Testis (tissue), 3 donors: ENCODE results near the gene ZNF148. TPM values are rescaled to one million over a fixed set of nuclear protein-coding genes. Genes with fewer than 3 reads are reported as not detected.

Source experiments
- DNase-seq: peaks from one replicate; pipeline ENCODE4 v3.0.0-alpha.2; 2019
- H3K27ac ChIP-seq, 2 donors: fragments of 200-600 bp; sonication (generic); one replicate each; pipeline ENCODE4 v1.5.1; 2019
- H3K27me3 ChIP-seq: fragments of 200-600 bp; sonication (generic); one replicate; pipeline ENCODE4 v1.5.1; 2019
- H3K36me3 ChIP-seq: fragments of 200-600 bp; sonication (generic); one replicate; pipeline ENCODE4 v1.5.1; 2017; ENCODE audit warnings: low read depth; ENCODE audit errors: missing control alignments
- H3K4me1 ChIP-seq: fragments of 200-600 bp; sonication (generic); one replicate; pipeline ENCODE4 v1.5.1; 2019
- H3K4me3 ChIP-seq, 2 donors: fragments of 200-600 bp; sonication (generic); one replicate each; pipeline ENCODE4 v1.5.1; 2017 to 2019
- H3K9me3 ChIP-seq: fragments of 200-600 bp; sonication (generic); one replicate; pipeline ENCODE4 v1.5.1; 2017
- POLR2A ChIP-seq: fragments of 450-650 bp; IDR thresholded peaks from one replicate; pipeline ENCODE4 v1.6.1; 2017; ENCODE audit warnings: antibody characterized with exemption, mild to moderate bottlenecking, moderate library complexity
- WGBS, 2 donors: methylation state at CpG; one replicate each; pipeline ENCODE4 v1.1.5; 2018; 5-methylcytosine and 5-hydroxymethylcytosine counted together
- intact Hi-C: fragments of 100-400 bp; cut with DNase I; formaldehyde crosslinking; loops from one replicate; pipeline ENCODE4 v1.15.1; 2023; ENCODE audit warnings: low total_unique reads
- polyA plus RNA-seq: library from polyadenylated mRNA; stranded (reverse); fragments of 350-450 nt; fragmentation: Illumina TruSeq; extraction: RNeasy Lipid Tissue Mini Kit (QIAGEN cat#74804); gene quantifications from one replicate; pipeline ENCODE4 v1.2.3, GENCODE V29; 2014; ENCODE audit warnings: low read depth, low replicate concordance; ENCODE audit not compliant: insufficient read depth
- total RNA-seq, 2 donors: library from RNA; depleted of rRNA; stranded (reverse); fragments of >200 nt; gene quantifications; one replicate each; pipeline ENCODE4 v1.2.3, GENCODE V29; 2016
- TF ChIP-seq, protein P1 (sequence below), 3 experiments: fragments of 450-650 bp in 2 of 3; fragments of 200-600 bp in 1 of 3; sonication (generic) in 1 of 3; IDR thresholded peaks; one replicate each; pipeline ENCODE4 v1.5.1; 2016 to 2019; ENCODE audit warnings: antibody characterized with exemption in 3 of 3, mild to moderate bottlenecking in 2 of 3, moderate library complexity in 1 of 3

ZNF148 gene
- total and polyA plus RNA-seq, 3 donors from 2014 or later = 17.6 to 33.6 (median 29.7) TPM

DNA sequence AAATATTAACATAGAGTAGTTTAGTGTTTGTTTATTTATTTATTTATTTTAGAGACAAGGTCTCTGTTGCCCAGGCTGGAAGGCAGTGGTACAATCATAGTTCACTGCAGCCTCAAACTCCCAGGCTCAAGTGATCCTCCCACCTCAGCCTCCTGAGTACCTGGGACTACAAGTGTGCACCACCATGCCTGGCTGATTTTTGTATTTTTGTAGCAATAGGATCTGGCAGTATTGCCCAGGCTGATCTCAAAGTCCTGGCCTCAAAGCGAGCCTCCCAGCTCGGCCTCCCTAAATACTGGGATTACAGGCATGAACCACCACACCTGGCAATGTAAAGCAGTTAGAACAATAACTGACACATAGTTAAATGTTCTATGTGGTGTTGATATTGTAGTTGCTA, 4.4 kb upstream of the ZNF148 start:
- H3K36me3 ChIP-seq = no peaks in the 10 kb centered on the region
- no peak overlapping the region for H3K27ac ChIP-seq
- 93 to 97% methylated on average over 2 of the region's 2 CpGs for WGBS, 2 donors
- intact Hi-C loops = no loop called here
- no peak for TF ChIP-seq POLR2A
- H3K4me1 ChIP-seq = peaks cover 5% of the 10 kb centered on the region
- no peaks in the 10 kb centered on the region for H3K27me3 ChIP-seq
- H3K9me3 ChIP-seq = no peaks in the 10 kb centered on the region
- no peak for DNase-seq
- H3K4me3 ChIP-seq = no peak overlapping the region

GRCh38 chr3:125378762-125379161, 3.6 kb upstream of the ZNF148 start:
- H3K27ac ChIP-seq = no peak overlapping the region
- H3K9me3 ChIP-seq = no peaks in the 10 kb centered on the region
- WGBS, 2 donors = 90 to 95% methylated on average over 2 of the region's 2 CpGs
- H3K36me3 ChIP-seq = no peaks in the 10 kb centered on the region
- no peak for TF ChIP-seq POLR2A
- TF ChIP-seq, protein P1, sequence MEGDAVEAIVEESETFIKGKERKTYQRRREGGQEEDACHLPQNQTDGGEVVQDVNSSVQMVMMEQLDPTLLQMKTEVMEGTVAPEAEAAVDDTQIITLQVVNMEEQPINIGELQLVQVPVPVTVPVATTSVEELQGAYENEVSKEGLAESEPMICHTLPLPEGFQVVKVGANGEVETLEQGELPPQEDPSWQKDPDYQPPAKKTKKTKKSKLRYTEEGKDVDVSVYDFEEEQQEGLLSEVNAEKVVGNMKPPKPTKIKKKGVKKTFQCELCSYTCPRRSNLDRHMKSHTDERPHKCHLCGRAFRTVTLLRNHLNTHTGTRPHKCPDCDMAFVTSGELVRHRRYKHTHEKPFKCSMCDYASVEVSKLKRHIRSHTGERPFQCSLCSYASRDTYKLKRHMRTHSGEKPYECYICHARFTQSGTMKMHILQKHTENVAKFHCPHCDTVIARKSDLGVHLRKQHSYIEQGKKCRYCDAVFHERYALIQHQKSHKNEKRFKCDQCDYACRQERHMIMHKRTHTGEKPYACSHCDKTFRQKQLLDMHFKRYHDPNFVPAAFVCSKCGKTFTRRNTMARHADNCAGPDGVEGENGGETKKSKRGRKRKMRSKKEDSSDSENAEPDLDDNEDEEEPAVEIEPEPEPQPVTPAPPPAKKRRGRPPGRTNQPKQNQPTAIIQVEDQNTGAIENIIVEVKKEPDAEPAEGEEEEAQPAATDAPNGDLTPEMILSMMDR (IDR thresholded peaks at IDR 0.05) = no peak
- no peak for DNase-seq
- no peak overlapping the region for H3K4me3 ChIP-seq
- H3K4me1 ChIP-seq = peaks cover 9% of the 10 kb centered on the region
- no peaks in the 10 kb centered on the region for H3K27me3 ChIP-seq
- intact Hi-C loops = no loop called here

- peak overlapping the region; percentile 84 for H3K4me3 ChIP-seq
- peak overlapping the region; percentile 78 to 91 for H3K27ac ChIP-seq
- H3K4me1 ChIP-seq = peaks cover 16% of the 10 kb centered on the region
- DNase-seq = no peak
- WGBS, 2 donors = 39 to 47% methylated on average over 8 to 10 of the region's 10 CpGs
- no peak for TF ChIP-seq POLR2A
- TF ChIP-seq, protein P1 (IDR thresholded peaks at IDR 0.05) = no peak
- H3K27me3 ChIP-seq = no peaks in the 10 kb centered on the region
- H3K36me3 ChIP-seq = no peaks in the 10 kb centered on the region
- no peaks in the 10 kb centered on the region for H3K9me3 ChIP-seq
- intact Hi-C loops = no loop called here
Measured at GRCh38 chr3:125375950-125376679, 990 bp upstream of the ZNF148 start.

DNA sequence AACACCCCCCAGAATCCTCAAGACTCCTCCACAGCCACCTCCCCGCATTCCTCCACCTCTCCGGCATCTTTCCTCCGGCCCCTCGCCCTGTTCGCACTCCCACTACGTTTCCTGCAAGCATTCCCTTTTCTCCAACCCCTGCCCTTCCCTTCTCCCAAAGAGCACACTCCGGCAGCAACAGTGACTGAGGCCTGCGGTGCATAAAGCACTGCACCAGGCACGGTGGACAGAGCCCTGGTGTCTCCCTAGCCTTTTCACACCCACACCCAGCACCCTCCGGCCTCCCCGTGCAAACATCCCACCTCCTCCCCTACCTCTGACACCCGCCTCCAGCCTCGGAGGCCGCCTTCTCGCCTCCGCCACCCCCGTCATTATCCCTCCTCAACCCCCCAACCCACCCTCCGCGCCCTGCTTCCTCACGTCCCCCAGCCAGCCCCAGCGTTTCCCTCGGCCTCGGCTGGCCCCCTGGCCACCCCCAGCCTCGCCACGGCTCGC, 577 bp downstream of the ZNF148 start:
- H3K27me3 ChIP-seq = no peaks in the 10 kb centered on the region
- H3K9me3 ChIP-seq = no peaks in the 10 kb centered on the region
- H3K27ac ChIP-seq = peak overlapping the region; percentile 78 to 91
- peak; percentile 44 for DNase-seq
- no peak for TF ChIP-seq POLR2A
- TF ChIP-seq, protein P1 (IDR thresholded peaks at IDR 0.05) = no peak
- no peaks in the 10 kb centered on the region for H3K36me3 ChIP-seq
- peak overlapping the region; percentile 84 for H3K4me3 ChIP-seq
- intact Hi-C loops = no loop called here
- peaks cover 16% of the 10 kb centered on the region for H3K4me1 ChIP-seq
- 0 to 2% methylated on average over 15 to 23 of the region's 26 CpGs for WGBS, 2 donors

DNA sequence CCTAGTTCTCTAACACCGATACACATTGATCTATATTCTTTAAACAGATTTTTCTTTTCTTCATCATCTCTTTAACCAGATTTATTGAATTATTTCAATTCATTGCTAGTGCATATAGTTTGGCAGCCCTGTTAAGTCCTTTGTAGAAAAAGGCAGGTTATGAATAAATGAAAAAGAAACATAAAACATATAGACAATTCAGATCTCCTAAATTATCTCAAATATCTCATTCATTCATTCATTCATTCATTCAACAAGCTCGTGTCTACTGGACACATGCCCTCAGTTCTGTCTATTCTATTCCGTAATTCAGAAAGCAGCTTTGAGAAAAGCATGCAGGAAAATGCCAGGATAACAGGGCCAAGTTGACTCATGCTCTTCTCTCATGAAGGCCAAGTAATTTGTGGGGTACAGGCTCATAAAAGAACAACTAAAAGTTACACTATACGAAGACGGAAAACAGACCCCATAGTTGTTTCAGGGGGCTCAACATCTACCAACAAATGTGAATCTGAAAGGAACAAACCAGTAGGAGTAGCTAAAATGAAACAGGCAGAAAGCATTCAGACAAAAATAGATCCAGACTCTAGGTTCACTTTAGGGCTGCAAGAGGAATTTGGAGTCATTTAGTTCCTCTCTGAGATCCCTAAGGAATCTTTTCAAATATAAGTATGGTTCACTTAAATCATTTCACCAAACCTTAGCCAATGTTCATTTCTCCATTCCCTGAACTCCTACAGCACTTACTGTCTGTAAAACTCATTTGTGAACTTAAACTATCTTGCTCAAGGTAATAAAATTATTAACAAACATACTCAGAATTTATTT, 7.5 kb downstream of the ZNF148 start:
- DNase-seq = no peak
- Histone ChIP-seq H3K27ac (no peak overlapping the region), H3K27me3 (no peaks in the 10 kb centered on the region), H3K4me3 (no peak overlapping the region), H3K9me3 (no peaks in the 10 kb centered on the region), H3K4me1 (peaks cover 7% of the 10 kb centered on the region), H3K36me3 (no peaks in the 10 kb centered on the region)
- no peak for TF ChIP-seq POLR2A
- TF ChIP-seq, protein P1 (IDR thresholded peaks at IDR 0.05) = no peak
- intact Hi-C loops = no loop called here
- WGBS, 2 donors = 48 to 54% methylated on average over 5 of the region's 5 CpGs
